Right lobe of liver (tissue), 6 donors: ENCODE measurements around the gene CACNA1F. TPM values are rescaled to one million over a fixed set of nuclear protein-coding genes. Genes with fewer than 3 reads are reported as not detected.
A peak's percentile ranks its signal among the peaks of the same experiment; 100 is the strongest.

Experiments
- ATAC-seq, 4 donors: fragments of 200-7000 bp; cut with Tn5 transposase; one replicate each; pipeline ENCODE4 v1.9.1; 2020; ENCODE audit warnings: mild to moderate bottlenecking in 4 of 4, moderate library complexity in 4 of 4
- DNase-seq, 3 donors: peaks; one replicate each; pipeline ENCODE4 v3.0.0-alpha.2; 2020
- H3K27ac ChIP-seq, 3 donors: fragments of 200-600 bp; one replicate each; pipeline ENCODE4 v1.8.0; 2022
- H3K27me3 ChIP-seq, 2 donors: fragments of 200-600 bp; one replicate each; pipeline ENCODE4 v1.8.0; 2022
- H3K36me3 ChIP-seq, 4 donors: fragments of 200-600 bp; sonication (generic) in 1 of 4; one replicate each; pipeline versions ENCODE4 v1.5.1 to v1.8.0; 2017 to 2022; ENCODE audit warnings: control low read depth in 1 of 4
- H3K4me1 ChIP-seq, 4 donors: fragments of 200-600 bp; sonication (generic) in 1 of 4; one replicate each; pipeline versions ENCODE4 v1.5.1 to v1.8.0; 2017 to 2022; ENCODE audit warnings: control low read depth in 1 of 4
- H3K4me3 ChIP-seq, 3 donors: fragments of 200-600 bp; one replicate each; pipeline ENCODE4 v1.8.0; 2022
- H3K9me3 ChIP-seq, 4 donors: fragments of 200-600 bp; sonication (generic) in 1 of 4; one replicate each; pipeline versions ENCODE4 v1.5.1 to v1.8.0; 2017 to 2022; ENCODE audit warnings: control low read depth in 1 of 4
- POLR2A ChIP-seq: fragments of 450-650 bp; IDR thresholded peaks from one replicate; pipeline ENCODE4 v1.6.1; 2017; ENCODE audit warnings: antibody characterized with exemption, mild to moderate bottlenecking
- WGBS: methylation state at CpG from one replicate; pipeline ENCODE4 v1.1.6; 2018; ENCODE audit warnings: low coverage, low lambda C conversion rate; ENCODE audit not compliant: insufficient coverage; ENCODE audit errors: missing lambda C conversion rate; 5-methylcytosine and 5-hydroxymethylcytosine counted together
- intact Hi-C, 2 donors: fragments of 100-400 bp; cut with DNase I; formaldehyde crosslinking; loops; one replicate each; pipeline versions ENCODE4 v1.11.2 to v1.14.1; 2022
- total RNA-seq, 6 experiments: library from RNA; depleted of rRNA in 2 of 6; stranded (reverse); fragments of >200 nt in 2 of 6; fragmentation: NEBNext Ultra II Directional in 3 of 6; extraction: Animal tissue kit (Norgen Biotek cat#: 25700) in 3 of 6; gene quantifications; one replicate each; pipeline versions ENCODE4 v1.1.0 to v1.2.4, GENCODE V29; 2016 to 2023
- TF ChIP-seq, protein P1 (sequence below), 4 donors: fragments of 200-600 bp in 3 of 4; fragments of 450-650 bp in 1 of 4; IDR thresholded peaks; one replicate each; pipeline versions ENCODE4 v1.5.1 to v1.8.0; 2016 to 2022; ENCODE audit warnings: antibody characterized with exemption in 4 of 4, mild to moderate bottlenecking in 2 of 4
- donor health status: DM: no; HTN: yes; CAD: no.
- donor health status: DM: no; HTN: no; CAD: no.
- donor health status: DM: no; HTN: no; CAD: no.
- donor health status: DM: no; HTN: yes; CAD: no.
- donor health status: DM: no; HTN: yes; CAD: no.

CACNA1F gene
- total RNA-seq, 6 experiments from 2014 or later: 0.06 TPM; not detected in 5

DNA sequence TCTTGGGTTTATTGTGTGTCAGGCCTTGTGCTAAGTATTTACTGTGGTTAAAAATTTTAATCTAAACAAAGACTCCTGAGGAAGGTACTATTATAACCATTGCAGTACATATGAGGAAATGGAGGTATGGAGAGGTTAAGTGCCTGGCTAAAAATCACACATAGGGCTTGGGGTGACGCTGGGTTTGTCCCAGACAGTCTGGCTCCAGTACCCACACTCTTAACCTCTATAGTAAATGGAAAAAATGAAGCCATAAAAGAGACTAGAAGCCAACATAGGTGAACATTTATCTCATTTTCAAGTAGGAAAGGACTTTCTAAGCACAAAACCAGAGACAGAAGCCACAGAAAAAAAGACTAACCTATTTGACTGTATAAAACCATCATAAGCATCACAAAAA is 29.5 kb upstream of the CACNA1F start:
- no peaks in the 10 kb centered on the region for H3K4me1 ChIP-seq
- ATAC-seq (no peak), DNase-seq (no peak)
- WGBS: 28% methylated on average over 1 of the region's 1 CpG
- H3K4me3 ChIP-seq: no peak overlapping the region
- H3K27me3 ChIP-seq: no peaks in the 10 kb centered on the region
- no peaks in the 10 kb centered on the region for H3K9me3 ChIP-seq
- intact Hi-C loops: no loop called here
- H3K36me3 ChIP-seq: no peaks in the 10 kb centered on the region
- H3K27ac ChIP-seq: no peak overlapping the region
- TF ChIP-seq, protein P1, sequence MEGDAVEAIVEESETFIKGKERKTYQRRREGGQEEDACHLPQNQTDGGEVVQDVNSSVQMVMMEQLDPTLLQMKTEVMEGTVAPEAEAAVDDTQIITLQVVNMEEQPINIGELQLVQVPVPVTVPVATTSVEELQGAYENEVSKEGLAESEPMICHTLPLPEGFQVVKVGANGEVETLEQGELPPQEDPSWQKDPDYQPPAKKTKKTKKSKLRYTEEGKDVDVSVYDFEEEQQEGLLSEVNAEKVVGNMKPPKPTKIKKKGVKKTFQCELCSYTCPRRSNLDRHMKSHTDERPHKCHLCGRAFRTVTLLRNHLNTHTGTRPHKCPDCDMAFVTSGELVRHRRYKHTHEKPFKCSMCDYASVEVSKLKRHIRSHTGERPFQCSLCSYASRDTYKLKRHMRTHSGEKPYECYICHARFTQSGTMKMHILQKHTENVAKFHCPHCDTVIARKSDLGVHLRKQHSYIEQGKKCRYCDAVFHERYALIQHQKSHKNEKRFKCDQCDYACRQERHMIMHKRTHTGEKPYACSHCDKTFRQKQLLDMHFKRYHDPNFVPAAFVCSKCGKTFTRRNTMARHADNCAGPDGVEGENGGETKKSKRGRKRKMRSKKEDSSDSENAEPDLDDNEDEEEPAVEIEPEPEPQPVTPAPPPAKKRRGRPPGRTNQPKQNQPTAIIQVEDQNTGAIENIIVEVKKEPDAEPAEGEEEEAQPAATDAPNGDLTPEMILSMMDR (IDR thresholded peaks at IDR 0.05): no peak
- no peak for TF ChIP-seq POLR2A

DNA sequence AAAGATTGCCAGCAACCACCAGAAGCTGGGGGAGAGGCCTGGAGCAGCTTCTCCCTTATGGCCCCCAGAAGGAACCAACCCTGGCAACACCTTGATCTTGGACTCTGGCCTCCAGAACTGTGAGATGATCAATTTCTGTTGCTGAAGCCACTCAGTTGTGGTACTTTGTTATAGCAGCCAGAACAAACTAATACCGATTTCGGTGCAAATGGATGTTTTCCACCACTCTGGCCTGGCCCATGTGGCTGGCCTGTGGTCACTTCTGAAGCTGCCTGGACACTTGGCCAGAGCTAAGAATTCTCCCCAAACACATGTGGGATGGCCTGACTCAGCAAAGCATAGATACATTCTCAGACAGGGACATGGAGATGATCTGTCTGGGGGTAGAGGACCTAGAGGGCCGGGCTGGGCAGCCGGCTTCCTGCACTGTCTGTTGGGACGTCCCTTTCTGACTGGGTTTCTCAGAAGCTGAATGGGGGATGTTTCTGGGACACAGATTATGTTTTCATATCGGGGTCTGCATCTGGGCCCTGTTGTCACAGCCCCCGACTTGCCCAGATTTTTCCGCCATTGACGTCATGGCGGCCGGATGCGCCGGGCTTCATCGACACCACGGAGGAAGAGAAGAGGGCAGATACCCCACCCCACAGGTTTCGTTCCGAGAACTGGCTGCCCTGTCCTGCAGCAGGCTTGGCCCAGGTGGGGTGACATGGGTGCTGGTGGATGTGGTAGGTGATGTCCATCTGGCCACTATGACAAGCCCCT is 27.3 kb upstream of the CACNA1F start:
- intact Hi-C loops: no loop called here
- TF ChIP-seq, protein P1 (IDR thresholded peaks at IDR 0.05): no peak
- no peak for TF ChIP-seq POLR2A
- no peak for ATAC-seq

DNA sequence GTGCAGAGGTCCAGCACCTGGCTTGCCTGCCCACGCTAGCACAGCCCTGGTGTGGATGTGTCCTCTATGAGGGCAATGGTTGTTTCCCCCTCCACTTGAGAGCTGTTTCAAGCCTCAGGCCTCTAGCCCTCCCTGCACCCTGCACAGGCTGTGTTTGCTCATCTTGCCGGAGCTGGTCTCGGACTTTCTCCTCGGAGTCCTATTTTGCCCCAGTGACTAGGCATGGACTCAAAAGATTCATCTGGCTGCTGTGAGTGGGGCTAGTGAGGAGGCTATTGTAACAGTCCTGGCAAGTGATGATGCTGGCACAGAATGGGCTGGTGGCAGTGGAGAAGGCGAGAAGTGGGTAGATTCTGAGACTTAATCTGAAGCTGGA is 25.6 kb upstream of the CACNA1F start:
- WGBS: 41% methylated on average over 3 of the region's 5 CpGs
- TF ChIP-seq, protein P1 (IDR thresholded peaks at IDR 0.05): no peak
- TF ChIP-seq POLR2A: no peak
- DNase-seq: no peak
- Histone ChIP-seq H3K27ac (no peak overlapping the region), H3K36me3 (no peaks in the 10 kb centered on the region), H3K9me3 (no peaks in the 10 kb centered on the region), H3K4me1 (no peaks in the 10 kb centered on the region), H3K4me3 (no peak overlapping the region), H3K27me3 (no peaks in the 10 kb centered on the region)
- ATAC-seq: peak in 3 of 4 donors; percentile 31 to 61 (median 58)
- intact Hi-C loops: no loop called here

More for the DNA sequence above, 27.3 kb upstream of the CACNA1F start:
- Histone ChIP-seq H3K36me3 (no peaks in the 10 kb centered on the region), H3K27ac (no peak overlapping the region), H3K4me1 (no peaks in the 10 kb centered on the region), H3K9me3 (no peaks in the 10 kb centered on the region), H3K4me3 (no peak overlapping the region), H3K27me3 (no peaks in the 10 kb centered on the region)
- WGBS: 75% methylated on average over 2 of the region's 17 CpGs
- no peak for DNase-seq

DNA sequence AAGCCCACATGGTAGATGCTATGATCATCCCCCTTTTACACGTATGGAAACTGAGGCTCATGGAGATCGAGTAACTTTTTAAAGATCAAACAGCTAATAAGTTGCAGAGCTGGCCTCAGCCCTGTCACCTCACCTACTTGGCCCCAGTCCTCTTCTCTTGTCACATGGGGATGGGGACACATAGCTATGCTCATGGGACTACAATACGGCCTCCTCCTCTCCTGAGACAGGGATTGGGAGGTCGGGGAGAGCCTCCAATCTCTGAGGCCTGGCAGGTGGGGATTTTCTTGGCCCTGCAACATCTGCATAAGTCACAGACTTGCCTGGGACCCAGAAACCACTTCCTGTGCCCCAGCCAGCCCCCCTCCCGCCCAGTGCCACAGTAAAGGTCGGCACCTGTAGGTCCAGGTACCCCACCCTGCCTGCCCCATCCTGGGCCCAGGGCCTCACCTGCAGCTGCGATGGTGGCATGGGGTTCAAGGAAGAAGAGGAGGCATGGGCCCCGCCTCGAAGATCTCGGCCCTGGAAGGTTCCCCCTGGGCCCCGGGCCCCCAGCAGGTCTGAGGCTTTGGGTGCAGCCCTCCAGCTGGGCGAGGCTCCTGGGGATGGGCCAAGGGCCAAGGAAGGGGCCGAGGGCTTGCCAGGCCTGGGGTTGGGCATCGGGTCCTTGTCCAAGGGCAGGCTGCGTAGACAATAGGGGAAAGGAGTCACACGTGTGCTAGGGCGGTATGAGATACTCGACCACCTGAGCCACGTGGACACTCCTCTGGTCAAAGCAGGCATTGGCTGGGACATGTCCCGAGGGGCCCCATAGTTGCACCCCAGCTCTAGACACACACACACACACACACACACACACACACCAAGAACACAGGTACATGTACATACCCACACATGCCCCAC is 25.0 kb upstream of the CACNA1F start:
- ATAC-seq (peak in 2 of 4 donors; percentile 5 to 22), DNase-seq (no peak)
- Histone ChIP-seq H3K4me1 (no peaks in the 10 kb centered on the region), H3K27me3 (no peaks in the 10 kb centered on the region), H3K9me3 (no peaks in the 10 kb centered on the region), H3K4me3 (no peak overlapping the region), H3K27ac (no peak overlapping the region), H3K36me3 (no peaks in the 10 kb centered on the region)
- 42% methylated on average over 4 of the region's 20 CpGs for WGBS
- intact Hi-C loops: no loop called here
- TF ChIP-seq, protein P1 (IDR thresholded peaks at IDR 0.05): no peak
- TF ChIP-seq POLR2A: no peak
